Kidney epithelial cell (primary cell): ENCODE data around the gene CEP89. TPM values are rescaled to one million over a fixed set of nuclear protein-coding genes. Genes with fewer than 3 reads are reported as not detected.

Experiments used
- DNase-seq: peaks from one replicate; pipeline ENCODE4 v3.0.0-alpha.2; 2010; ENCODE audit warnings: low read depth
- H3K27me3 ChIP-seq: 2 replicates; pipeline ENCODE4 v1.6.0; 2011; ENCODE audit warnings: low read length; ENCODE audit not compliant: control insufficient read depth, insufficient read depth
- H3K36me3 ChIP-seq: 2 replicates; pipeline ENCODE4 v1.5.1; 2011; ENCODE audit warnings: low read length; ENCODE audit not compliant: control insufficient read depth, insufficient read depth
- H3K4me3 ChIP-seq: 2 replicates; pipeline ENCODE4 v1.5.1; 2011; ENCODE audit warnings: low read depth, mild to moderate bottlenecking, control low read depth, low read length
- CTCF ChIP-seq: IDR thresholded peaks from 2 replicates; pipeline ENCODE4 v1.5.1; 2011; ENCODE audit warnings: mild to moderate bottlenecking, moderate library complexity, low read length, control low read depth, inconsistent platforms; ENCODE audit not compliant: insufficient read depth, poor library complexity, severe bottlenecking
- total RNA-seq: library from RNA; depleted of rRNA; stranded (reverse); fragments of >200 nt; gene quantifications from 2 replicates; pipeline ENCODE4 v1.2.3, GENCODE V29; 2015

The CEP89 gene
- total RNA-seq, 1 donor from 2014 or later: 29.9 TPM

DNA sequence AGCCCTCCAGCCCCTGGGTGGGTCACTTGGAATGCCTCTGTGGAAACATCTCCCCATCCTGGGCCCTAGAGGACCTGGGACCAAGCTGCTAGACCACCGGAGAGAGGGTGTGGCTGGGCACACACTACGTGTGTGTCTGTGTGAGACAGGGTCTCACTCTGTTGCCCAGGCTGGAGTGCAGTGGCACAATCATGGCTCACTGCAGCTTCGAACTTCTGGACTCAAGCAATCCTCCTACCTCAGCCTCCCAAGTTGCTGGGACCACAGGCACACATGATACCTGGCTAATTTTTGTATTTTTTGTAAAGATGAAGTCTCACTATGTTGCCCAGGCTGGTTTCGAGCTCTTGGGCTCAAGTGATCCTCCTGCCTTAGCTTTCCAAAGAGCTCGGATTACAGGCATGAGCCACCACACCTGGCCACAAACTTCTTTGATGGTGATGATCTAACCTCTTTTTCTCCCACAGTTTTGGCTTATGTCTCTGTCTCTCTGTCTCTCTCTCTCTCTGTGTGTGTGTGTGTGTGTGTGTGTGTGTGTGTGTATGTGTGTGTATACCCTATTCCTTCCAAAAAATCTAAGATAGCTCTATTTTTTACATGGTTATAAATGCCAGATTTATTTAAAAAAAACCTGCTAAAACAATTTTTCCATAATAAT, 70.1 kb downstream of the CEP89 start:
- peaks cover 1% of the 10 kb centered on the region for H3K36me3 ChIP-seq
- no peak overlapping the region for H3K4me3 ChIP-seq
- H3K27me3 ChIP-seq: no peaks in the 10 kb centered on the region
- no peak for TF ChIP-seq CTCF
- no peak for DNase-seq

DNA sequence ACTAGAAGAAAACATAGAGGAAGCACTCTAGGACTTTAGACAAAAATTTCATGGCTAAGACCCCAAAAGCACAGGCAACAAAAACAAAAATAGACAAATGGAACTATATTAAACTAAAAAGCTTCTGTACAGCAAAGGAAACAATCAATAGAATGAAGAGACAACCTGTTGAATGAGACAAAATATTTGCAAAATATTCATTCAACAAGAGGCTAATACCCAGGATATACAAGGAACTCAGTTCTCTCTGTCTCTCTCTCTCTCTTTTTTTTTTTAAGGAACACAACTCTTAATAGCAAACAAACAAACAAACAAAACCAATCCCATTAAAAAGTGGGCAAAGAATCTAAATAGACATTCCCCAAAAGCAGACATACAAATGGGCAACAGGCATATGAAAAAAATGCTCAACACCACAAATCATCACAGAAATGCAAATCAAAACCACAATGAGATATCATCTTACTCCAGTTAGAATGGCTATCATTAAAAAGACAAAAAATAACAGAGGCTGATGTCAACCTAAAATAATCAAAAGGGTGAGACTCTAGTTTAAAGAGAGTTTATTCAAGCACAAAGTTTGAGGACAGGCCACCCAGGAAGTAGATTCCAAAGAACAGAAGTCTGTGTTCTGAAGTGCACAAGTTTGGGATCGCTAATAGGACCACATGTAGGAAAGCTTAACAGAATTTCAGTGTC, 75.1 kb downstream of the CEP89 start:
- no peaks in the 10 kb centered on the region for H3K27me3 ChIP-seq
- no peak for TF ChIP-seq CTCF
- peaks cover 1% of the 10 kb centered on the region for H3K36me3 ChIP-seq
- H3K4me3 ChIP-seq: no peak overlapping the region
- no peak for DNase-seq

GRCh38 chr19:32895384-32895783, 76.4 kb downstream of the CEP89 start:
- no peaks in the 10 kb centered on the region for H3K36me3 ChIP-seq
- no peak overlapping the region for H3K4me3 ChIP-seq
- no peak for DNase-seq
- TF ChIP-seq CTCF: no peak
- H3K27me3 ChIP-seq: no peaks in the 10 kb centered on the region

DNA sequence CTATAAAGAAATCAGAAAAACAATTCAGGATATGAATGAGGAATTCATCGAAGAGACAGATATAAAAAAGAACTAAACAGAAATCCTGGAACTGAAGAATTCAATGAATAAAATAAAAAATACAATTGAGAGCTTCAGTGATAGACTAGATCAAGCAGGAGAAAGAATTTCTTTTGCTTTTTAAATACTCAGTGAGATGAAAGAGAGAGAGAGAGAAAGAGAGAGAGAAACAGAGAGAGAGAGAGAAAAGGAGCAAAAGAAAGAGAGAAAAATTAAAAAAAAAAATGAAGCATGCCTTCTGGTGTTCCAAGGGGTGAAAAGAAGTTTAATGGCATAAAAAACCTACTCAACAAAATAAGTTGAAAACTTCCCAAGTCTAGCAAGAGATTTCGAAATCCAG, 80.1 kb downstream of the CEP89 start:
- no peaks in the 10 kb centered on the region for H3K27me3 ChIP-seq
- no peaks in the 10 kb centered on the region for H3K36me3 ChIP-seq
- DNase-seq: no peak
- no peak for TF ChIP-seq CTCF
- no peak overlapping the region for H3K4me3 ChIP-seq

GRCh38 chr19:32890841-32891240, 80.9 kb downstream of the CEP89 start:
- DNase-seq: no peak
- no peaks in the 10 kb centered on the region for H3K36me3 ChIP-seq
- TF ChIP-seq CTCF: no peak
- no peaks in the 10 kb centered on the region for H3K27me3 ChIP-seq
- no peak overlapping the region for H3K4me3 ChIP-seq
